ENCODE measurements around the gene ZBTB38. TPM values are rescaled to one million over a fixed set of nuclear protein-coding genes. Genes with fewer than 3 reads are reported as not detected.
A peak's percentile ranks its signal among the peaks of the same experiment; 100 is the strongest.

The ZBTB38 gene
- 52.4 and 267 TPM in 2 replicates for total RNA-seq (ENCODE audit: low replicate concordance)

GRCh38 chr3:141368062-141368924, at the start of gene ZBTB38:
Gene ZBTB38, plus strand, starts transcription at chr3:141368504. Its CDS starts 73,885 bp downstream, at chr3:141442389.
- no peak for TF ChIP-seq CTCF (IDR thresholded peaks at IDR 0.05; ENCODE audit: insufficient read depth, low read length)
- peak within 1 kb of the TSS; percentile 44 for H3K4me3 ChIP-seq (ENCODE audit: low read depth, low read length)
- peak; percentile 95 for DNase-seq (ENCODE audit: low read depth)

GRCh38 chr3:141320399-141321108, 47.8 kb upstream of the ZBTB38 start:
- no peak for TF ChIP-seq CTCF (IDR thresholded peaks at IDR 0.05; ENCODE audit: insufficient read depth, low read length)
- DNase-seq (ENCODE audit: low read depth): no peak
- H3K4me3 ChIP-seq (ENCODE audit: low read depth, low read length): no peak overlapping the region

GRCh38 chr3:141321109-141321497, 47.2 kb upstream of the ZBTB38 start:
- DNase-seq (ENCODE audit: low read depth): no peak
- no peak for TF ChIP-seq CTCF (IDR thresholded peaks at IDR 0.05; ENCODE audit: insufficient read depth, low read length)
- no peak overlapping the region for H3K4me3 ChIP-seq (ENCODE audit: low read depth, low read length)

- DNase-seq (ENCODE audit: low read depth): no peak
- TF ChIP-seq CTCF (IDR thresholded peaks at IDR 0.05; ENCODE audit: insufficient read depth, low read length): no peak
- H3K4me3 ChIP-seq (ENCODE audit: low read depth, low read length): no peak overlapping the region
These were observed 44.2 kb upstream of the ZBTB38 start for GRCh38 chr3:141323936-141324704.

GRCh38 chr3:141326123-141326522, 42.2 kb upstream of the ZBTB38 start:
- no peak overlapping the region for H3K4me3 ChIP-seq (ENCODE audit: low read depth, low read length)
- TF ChIP-seq CTCF (IDR thresholded peaks at IDR 0.05; ENCODE audit: insufficient read depth, low read length): no peak
- no peak for DNase-seq (ENCODE audit: low read depth)

GRCh38 chr3:141326626-141327025, 41.7 kb upstream of the ZBTB38 start:
- TF ChIP-seq CTCF (IDR thresholded peaks at IDR 0.05; ENCODE audit: insufficient read depth, low read length): no peak
- DNase-seq (ENCODE audit: low read depth): peak; percentile 32
- no peak overlapping the region for H3K4me3 ChIP-seq (ENCODE audit: low read depth, low read length)
